Measurements from ENCODE around the gene LNX2. TPM values are rescaled to one million over a fixed set of nuclear protein-coding genes. Genes with fewer than 3 reads are reported as not detected.

The LNX2 gene
- total RNA-seq, 2 experiments from 2014 or later, result 8.0 to 8.3 TPM

DNA sequence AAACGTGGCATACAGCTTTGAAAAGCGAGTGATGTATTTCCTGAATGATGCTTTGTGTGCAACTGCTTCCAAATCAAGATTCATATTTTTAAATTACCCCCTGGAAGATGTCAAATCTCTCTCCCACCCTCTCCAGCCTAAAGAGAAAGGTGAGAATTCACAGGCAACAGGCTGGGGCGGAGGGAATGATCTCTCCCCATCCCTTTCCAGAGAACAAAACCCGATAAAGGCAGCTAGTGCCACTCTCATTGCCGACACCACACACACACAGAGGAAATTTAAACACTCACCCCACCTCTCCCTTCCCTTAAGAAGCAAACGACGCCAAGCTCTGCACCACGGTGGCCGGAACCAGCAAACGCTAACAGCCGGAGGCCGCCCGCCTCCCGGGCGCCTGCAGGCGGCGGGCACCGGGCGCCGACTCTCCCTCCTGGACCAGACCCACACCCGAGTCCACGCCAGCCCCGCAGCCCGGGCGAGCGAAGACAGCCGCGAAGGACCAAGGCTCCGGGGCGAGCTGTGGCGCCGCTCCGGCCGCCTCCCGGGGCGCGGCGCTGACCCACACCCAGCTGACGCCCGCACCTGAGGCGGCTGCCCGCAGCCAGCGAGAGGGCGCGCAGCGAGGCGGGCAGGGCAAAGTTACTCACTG lies 477 bp downstream of the LNX2 start:
- Mint-ChIP-seq H3K4me3 (peak overlapping the region; percentile 93), H3K36me3 (peaks cover 23% of the 10 kb centered on the region), H3K27me3 (no peaks in the 10 kb centered on the region), H3K4me1 (peaks cover 38% of the 10 kb centered on the region), H3K27ac (peak overlapping the region; percentile 84), H3K9me3 (peaks cover 4% of the 10 kb centered on the region)
- POLR2A ChIA-PET, result interaction anchor here (0.5 to 3.2 kb wide), 11 partner anchors 10 to 489 kb away, joined by 4 to 26 read pairs (median 5); partner anchors contain the start of genes GTF3A and MTIF3
- DNase-seq (no peak), ATAC-seq (ENCODE audit: low read depth) (peak; percentile 32)

DNA sequence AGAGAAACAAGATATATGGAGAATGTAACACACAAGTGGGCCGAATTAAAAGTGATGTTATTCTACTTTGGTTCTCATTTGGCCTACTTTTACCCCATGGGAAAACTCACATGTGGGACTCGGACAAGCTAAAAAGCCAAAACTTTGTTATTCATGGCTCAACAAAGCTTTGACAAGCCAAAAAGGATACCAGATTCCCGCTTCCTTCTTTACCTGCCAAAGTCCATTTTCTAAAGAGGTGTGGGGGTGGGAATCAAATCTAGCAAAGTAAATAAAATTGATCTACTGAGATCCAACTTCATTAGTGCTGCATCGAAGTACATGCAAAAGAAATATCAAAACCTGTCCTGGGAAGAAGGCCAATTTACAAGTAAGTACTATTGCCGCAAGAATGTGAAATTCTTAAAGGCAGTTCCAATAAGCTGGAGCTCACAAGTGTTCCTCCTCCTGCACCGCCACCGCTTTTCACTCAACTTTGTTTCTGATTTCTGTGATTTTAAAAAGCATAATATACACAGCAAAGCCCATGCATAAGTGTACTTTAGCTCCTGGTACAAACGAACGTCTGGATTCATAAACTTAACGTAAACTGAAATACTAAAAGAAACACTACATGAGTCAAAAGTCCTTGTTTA lies 1.1 kb downstream of the LNX2 start:
- Mint-ChIP-seq H3K27me3 (no peaks in the 10 kb centered on the region), H3K36me3 (peaks cover 24% of the 10 kb centered on the region), H3K4me1 (peaks cover 36% of the 10 kb centered on the region), H3K9me3 (peaks cover 7% of the 10 kb centered on the region), H3K4me3 (peak overlapping the region; percentile 93), H3K27ac (peak overlapping the region; percentile 84)
- POLR2A ChIA-PET, result interaction anchor here (0.5 to 3.2 kb wide), 6 partner anchors 18 to 194 kb away, joined by 4 to 26 read pairs (median 10); partner anchors contain the start of genes GTF3A and MTIF3
- no peak for DNase-seq
- no peak for ATAC-seq (ENCODE audit: low read depth)

GRCh38 chr13:27617881-27618321 lies 2.4 kb downstream of the LNX2 start:
- Mint-ChIP-seq H3K9me3 (peaks cover 7% of the 10 kb centered on the region), H3K27ac (no peak overlapping the region), H3K4me3 (peak overlapping the region; percentile 4), H3K4me1 (peaks cover 26% of the 10 kb centered on the region), H3K27me3 (no peaks in the 10 kb centered on the region), H3K36me3 (peaks cover 19% of the 10 kb centered on the region)
- no peak for ATAC-seq (ENCODE audit: low read depth)
- no peak for DNase-seq
- POLR2A ChIA-PET, result no interaction called here

- Mint-ChIP-seq H3K4me3 (no peak overlapping the region), H3K4me1 (peaks cover 19% of the 10 kb centered on the region), H3K27ac (no peak overlapping the region), H3K9me3 (peaks cover 7% of the 10 kb centered on the region), H3K36me3 (peaks cover 19% of the 10 kb centered on the region), H3K27me3 (no peaks in the 10 kb centered on the region)
- ATAC-seq (ENCODE audit: low read depth) (no peak), DNase-seq (no peak)
- POLR2A ChIA-PET, result no interaction called here
Measured at GRCh38 chr13:27613628-27614027, 6.7 kb downstream of the LNX2 start.

GRCh38 chr13:27607125-27607524 lies 13.2 kb downstream of the LNX2 start:
- no peak for DNase-seq
- Mint-ChIP-seq H3K4me1 (peaks cover 16% of the 10 kb centered on the region), H3K4me3 (no peak overlapping the region), H3K9me3 (peaks cover 3% of the 10 kb centered on the region), H3K36me3 (peaks cover 6% of the 10 kb centered on the region), H3K27me3 (no peaks in the 10 kb centered on the region), H3K27ac (no peak overlapping the region)
- ATAC-seq (ENCODE audit: low read depth), result no peak
- POLR2A ChIA-PET, result interaction anchor here (1.7 kb wide), 1 partner anchor 14 kb away, joined by 4 read pairs; no protein-coding TSS in a partner anchor

DNA sequence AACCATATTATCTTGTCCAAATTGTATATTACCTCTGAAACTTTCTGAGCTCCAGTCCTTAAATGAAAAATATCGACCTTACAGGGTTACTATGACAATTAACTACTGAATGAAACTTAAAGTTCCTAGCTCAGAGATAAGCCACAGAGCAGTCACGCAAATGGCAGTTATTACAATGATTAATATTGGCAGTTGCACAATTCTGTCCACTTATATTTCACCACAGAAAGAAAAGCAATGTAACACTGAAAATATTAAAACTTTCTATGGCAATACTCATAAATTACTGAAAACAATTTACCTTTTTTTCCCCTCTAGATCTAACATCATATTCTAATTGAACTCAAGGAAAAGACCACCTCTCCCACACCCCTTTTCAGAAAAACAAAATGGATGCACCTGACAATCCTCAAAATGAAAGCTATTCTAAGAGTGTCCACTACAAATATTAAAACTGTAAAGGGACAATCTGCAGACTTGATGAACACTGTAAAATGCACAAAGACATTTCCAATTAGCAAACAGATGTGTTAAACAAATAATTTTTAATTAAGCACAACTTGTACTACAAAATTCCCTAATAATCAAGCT lies 14.6 kb downstream of the LNX2 start:
- H3K4me3 Mint-ChIP-seq, result no peak overlapping the region
- H3K27ac Mint-ChIP-seq, result no peak overlapping the region
- H3K9me3 Mint-ChIP-seq, result peaks cover 3% of the 10 kb centered on the region
- ATAC-seq (ENCODE audit: low read depth) (no peak), DNase-seq (no peak)
- POLR2A ChIA-PET, result no interaction called here
- no peaks in the 10 kb centered on the region for H3K27me3 Mint-ChIP-seq
- H3K36me3 Mint-ChIP-seq, result peaks cover 8% of the 10 kb centered on the region
- peaks cover 15% of the 10 kb centered on the region for H3K4me1 Mint-ChIP-seq

DNA sequence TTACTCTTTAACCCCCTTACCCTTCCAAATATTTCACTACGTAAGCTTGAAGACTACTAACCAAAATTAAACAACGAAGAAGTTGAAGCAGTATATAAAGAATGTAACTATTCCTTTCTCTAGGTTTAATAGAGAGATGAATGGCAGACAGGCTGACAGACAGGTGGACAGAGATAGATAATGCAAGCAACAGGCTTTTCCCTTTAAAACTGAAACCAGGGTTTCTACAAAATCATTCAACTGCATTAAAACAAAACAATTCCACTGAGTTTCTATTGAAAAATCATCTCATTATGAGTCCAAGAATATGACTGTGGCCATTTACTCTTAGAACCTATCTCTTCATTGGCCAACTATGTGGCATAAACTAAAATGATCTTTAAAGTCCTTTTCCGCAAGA lies 15.2 kb downstream of the LNX2 start:
- H3K27ac Mint-ChIP-seq, result no peak overlapping the region
- DNase-seq (no peak), ATAC-seq (ENCODE audit: low read depth) (no peak)
- H3K4me3 Mint-ChIP-seq, result no peak overlapping the region
- no peaks in the 10 kb centered on the region for H3K27me3 Mint-ChIP-seq
- H3K4me1 Mint-ChIP-seq, result peaks cover 14% of the 10 kb centered on the region
- peaks cover 8% of the 10 kb centered on the region for H3K36me3 Mint-ChIP-seq
- peaks cover 3% of the 10 kb centered on the region for H3K9me3 Mint-ChIP-seq
- POLR2A ChIA-PET, result no interaction called here

DNA sequence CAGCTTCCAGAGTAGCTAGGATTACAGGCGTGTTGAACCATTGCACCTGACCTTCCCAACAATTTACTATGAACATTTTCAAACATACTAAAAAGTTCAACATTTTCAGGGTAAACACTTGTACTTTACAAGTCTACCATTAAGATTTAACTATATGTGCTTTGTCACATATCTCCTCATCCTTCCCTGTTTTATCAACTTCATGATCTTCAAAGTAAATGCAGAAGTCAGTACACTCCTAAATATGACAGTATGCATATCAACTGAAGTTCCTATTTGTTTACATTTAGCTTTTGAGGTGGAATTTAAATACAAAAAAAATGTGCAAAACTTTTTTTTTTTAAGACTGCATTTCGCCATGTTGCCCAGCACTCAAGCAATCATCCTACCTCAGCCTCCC lies 18.5 kb downstream of the LNX2 start:
- ATAC-seq (ENCODE audit: low read depth) (no peak), DNase-seq (no peak)
- Mint-ChIP-seq H3K4me3 (no peak overlapping the region), H3K9me3 (peaks cover 3% of the 10 kb centered on the region), H3K4me1 (peaks cover 9% of the 10 kb centered on the region), H3K36me3 (peaks cover 6% of the 10 kb centered on the region), H3K27ac (no peak overlapping the region), H3K27me3 (no peaks in the 10 kb centered on the region)
- POLR2A ChIA-PET, result no interaction called here

DNA sequence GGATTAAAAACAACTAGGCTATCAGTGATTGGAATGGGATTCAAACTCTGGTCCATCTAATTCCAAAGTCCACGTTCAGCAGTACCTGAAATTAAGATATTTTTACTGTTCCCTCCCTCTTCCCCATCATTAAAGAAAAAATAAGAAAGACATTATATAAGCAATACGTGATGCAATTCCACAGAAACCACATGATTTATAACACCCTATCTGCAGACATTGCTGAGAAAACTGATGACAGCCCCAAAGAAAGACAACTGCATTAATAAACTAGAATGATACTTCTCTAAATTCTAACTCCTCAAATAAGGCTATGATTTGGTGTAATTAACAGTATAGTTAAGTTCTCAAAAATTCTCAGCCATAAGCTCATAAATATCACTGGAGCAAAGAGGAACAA lies 19.1 kb downstream of the LNX2 start:
- no peak overlapping the region for H3K27ac Mint-ChIP-seq
- no peak overlapping the region for H3K4me3 Mint-ChIP-seq
- peaks cover 3% of the 10 kb centered on the region for H3K9me3 Mint-ChIP-seq
- H3K27me3 Mint-ChIP-seq, result no peaks in the 10 kb centered on the region
- ATAC-seq (ENCODE audit: low read depth) (no peak), DNase-seq (no peak)
- POLR2A ChIA-PET, result no interaction called here
- H3K36me3 Mint-ChIP-seq, result peaks cover 6% of the 10 kb centered on the region
- H3K4me1 Mint-ChIP-seq, result peaks cover 9% of the 10 kb centered on the region

DNA sequence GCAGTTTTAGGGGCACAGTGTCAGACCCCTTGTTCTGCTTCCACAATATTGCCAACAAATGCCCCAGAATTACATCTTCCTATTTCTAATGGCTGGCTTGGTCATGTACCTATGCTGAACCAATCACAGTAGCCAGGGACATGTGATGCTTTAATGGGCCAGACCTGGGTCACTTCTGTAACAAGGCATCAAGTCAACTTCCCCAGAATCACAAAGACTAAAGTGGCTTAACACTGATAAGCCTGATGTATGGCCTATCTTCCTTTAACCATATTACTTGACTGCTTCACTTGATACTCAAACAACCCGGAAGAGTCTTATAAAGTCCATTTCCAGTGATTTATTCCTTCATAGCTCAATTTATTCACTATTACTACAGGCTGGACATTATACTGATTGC lies 19.6 kb downstream of the LNX2 start:
- Mint-ChIP-seq H3K27ac (no peak overlapping the region), H3K36me3 (peaks cover 6% of the 10 kb centered on the region), H3K27me3 (no peaks in the 10 kb centered on the region), H3K4me1 (peaks cover 7% of the 10 kb centered on the region), H3K9me3 (peaks cover 3% of the 10 kb centered on the region), H3K4me3 (no peak overlapping the region)
- DNase-seq (no peak), ATAC-seq (ENCODE audit: low read depth) (no peak)
- POLR2A ChIA-PET, result no interaction called here

- peaks cover 3% of the 10 kb centered on the region for H3K9me3 Mint-ChIP-seq
- no peak overlapping the region for H3K27ac Mint-ChIP-seq
- ATAC-seq (ENCODE audit: low read depth), result no peak
- POLR2A ChIA-PET, result no interaction called here
- H3K36me3 Mint-ChIP-seq, result peaks cover 6% of the 10 kb centered on the region
- DNase-seq, result no peak
- no peak overlapping the region for H3K4me3 Mint-ChIP-seq
- peaks cover 4% of the 10 kb centered on the region for H3K4me1 Mint-ChIP-seq
- H3K27me3 Mint-ChIP-seq, result no peaks in the 10 kb centered on the region
Measured at GRCh38 chr13:27599845-27600553, 20.3 kb downstream of the LNX2 start.

GRCh38 chr13:27599096-27599495 lies 21.2 kb downstream of the LNX2 start:
- Mint-ChIP-seq H3K9me3 (peaks cover under 1% of the 10 kb centered on the region), H3K27ac (no peak overlapping the region), H3K27me3 (no peaks in the 10 kb centered on the region), H3K4me3 (no peak overlapping the region), H3K36me3 (peaks cover 4% of the 10 kb centered on the region), H3K4me1 (peaks cover 3% of the 10 kb centered on the region)
- POLR2A ChIA-PET, result no interaction called here
- DNase-seq (no peak), ATAC-seq (ENCODE audit: low read depth) (no peak)

GRCh38 chr13:27595055-27595811 lies 25.1 kb downstream of the LNX2 start:
- Mint-ChIP-seq H3K27me3 (no peaks in the 10 kb centered on the region), H3K27ac (no peak overlapping the region), H3K4me1 (no peaks in the 10 kb centered on the region), H3K9me3 (no peaks in the 10 kb centered on the region), H3K36me3 (no peaks in the 10 kb centered on the region), H3K4me3 (no peak overlapping the region)
- POLR2A ChIA-PET, result no interaction called here
- DNase-seq (no peak), ATAC-seq (ENCODE audit: low read depth) (no peak)
